Hematopoietic multipotent progenitor cell treated with erythropoietin and hydrocortisone succinate and interleukin-3 and kit ligand, for 15 days (in vitro differentiated cells): Measurements from ENCODE around the gene ALG6.

Source experiments
- DNase-seq: peaks from one replicate; pipeline ENCODE4 v3.0.0-alpha.2; 2015; ENCODE audit warnings: low spot score

The ALG6 gene

DNA sequence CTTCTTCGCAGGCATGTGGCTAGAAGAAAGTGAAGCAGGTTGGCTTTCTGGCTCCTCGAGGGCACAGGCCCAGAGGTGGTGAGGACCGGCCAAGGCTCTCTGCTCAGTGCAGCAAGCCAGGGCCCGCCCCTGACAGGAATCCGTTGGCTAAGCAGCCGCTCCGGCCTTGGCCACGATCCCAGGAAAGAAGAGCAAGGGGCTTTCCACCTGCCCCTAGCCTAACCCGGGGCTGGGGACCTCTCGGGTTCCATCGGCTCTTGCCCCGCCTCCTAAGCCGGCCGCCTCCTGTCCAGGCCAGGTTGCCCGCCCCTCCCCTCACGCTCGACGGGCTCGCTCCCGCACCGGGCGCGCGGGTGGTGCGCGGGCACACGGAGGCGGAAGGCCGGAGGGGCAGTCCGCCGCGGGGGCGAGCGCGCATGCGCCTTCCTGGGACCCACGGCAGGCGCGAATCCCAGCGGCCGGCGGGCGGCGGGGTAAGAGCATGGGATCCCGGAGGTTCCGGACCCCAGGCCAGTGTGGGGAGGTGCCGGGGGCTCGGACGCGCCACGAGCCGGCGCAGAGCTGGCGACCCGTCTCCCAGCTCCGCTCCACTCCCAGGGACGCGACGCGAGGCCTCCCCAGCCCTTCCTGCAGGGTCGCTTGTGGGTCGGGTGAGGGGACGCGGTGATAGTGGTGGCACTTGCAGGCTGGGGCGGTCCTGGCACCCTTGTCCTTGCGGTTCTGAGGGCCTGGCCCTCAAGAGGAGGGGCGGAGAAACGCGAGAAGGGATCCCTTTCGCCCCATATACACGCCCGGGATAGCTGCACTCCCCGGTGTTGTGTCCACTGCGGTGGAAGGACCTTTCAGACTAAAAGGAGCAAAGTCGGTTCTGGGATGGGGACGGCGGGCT lies at the start of gene ALG6:
ALG6 (plus strand) TSS at position 413 of the 889 bp plus-strand sequence. CDS start 3,351 bp downstream, outside the sequence.
- peak; percentile 91 for DNase-seq

DNA sequence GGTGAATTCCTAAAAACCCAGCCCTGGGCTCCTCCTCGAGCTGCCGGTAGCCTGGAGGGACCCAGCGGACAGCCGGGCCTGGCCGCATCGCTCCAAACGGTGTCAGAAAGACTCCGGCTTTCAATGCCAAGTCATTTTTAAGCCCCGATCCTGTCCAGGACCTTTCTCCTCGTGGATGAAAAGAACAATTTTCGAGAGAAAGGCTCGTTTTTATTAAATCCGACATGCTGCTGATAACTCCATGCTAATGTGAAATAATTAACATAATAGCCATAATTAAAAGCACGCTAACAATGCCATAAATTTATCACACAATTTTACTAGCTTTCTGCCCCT lies 49.6 kb upstream of the ALG6 start:
- no peak for DNase-seq

DNA sequence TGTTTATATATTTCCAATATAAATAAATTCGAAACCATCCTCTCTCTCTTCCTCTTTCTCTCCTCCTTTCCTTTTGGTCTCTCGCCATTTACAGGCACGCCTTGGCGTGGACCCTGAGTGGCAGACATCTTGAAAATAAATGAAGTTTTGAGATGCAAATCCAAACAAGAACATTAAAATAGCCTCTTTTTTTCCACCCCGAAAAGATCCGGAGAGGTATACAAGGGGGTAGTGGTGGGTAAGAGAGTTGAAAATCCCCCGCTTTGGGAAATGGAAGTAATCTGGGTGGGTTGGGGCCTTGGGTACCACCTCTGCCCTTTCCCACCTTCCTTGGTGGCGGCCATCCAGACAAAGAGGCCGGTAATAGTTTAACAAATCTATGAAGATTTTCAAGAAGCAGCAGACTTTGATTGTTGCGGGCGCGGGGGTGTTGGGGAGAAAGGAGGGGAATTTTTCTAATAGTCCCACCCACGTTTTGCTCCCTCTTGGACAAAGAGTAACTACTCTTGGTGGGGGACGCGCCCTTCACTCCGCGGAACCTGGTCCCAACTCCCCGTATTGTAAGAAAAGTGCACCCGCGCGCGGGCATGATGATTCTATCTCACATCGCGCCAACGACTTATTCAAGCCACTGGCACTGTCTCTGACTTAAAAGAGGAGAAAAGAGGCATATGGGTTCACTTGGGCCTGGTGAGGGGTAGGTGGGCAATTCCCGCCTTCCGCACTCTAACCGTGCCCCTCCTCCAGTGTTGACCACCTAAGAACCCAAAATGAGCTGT lies 49.0 kb upstream of the ALG6 start:
- DNase-seq: no peak

DNA sequence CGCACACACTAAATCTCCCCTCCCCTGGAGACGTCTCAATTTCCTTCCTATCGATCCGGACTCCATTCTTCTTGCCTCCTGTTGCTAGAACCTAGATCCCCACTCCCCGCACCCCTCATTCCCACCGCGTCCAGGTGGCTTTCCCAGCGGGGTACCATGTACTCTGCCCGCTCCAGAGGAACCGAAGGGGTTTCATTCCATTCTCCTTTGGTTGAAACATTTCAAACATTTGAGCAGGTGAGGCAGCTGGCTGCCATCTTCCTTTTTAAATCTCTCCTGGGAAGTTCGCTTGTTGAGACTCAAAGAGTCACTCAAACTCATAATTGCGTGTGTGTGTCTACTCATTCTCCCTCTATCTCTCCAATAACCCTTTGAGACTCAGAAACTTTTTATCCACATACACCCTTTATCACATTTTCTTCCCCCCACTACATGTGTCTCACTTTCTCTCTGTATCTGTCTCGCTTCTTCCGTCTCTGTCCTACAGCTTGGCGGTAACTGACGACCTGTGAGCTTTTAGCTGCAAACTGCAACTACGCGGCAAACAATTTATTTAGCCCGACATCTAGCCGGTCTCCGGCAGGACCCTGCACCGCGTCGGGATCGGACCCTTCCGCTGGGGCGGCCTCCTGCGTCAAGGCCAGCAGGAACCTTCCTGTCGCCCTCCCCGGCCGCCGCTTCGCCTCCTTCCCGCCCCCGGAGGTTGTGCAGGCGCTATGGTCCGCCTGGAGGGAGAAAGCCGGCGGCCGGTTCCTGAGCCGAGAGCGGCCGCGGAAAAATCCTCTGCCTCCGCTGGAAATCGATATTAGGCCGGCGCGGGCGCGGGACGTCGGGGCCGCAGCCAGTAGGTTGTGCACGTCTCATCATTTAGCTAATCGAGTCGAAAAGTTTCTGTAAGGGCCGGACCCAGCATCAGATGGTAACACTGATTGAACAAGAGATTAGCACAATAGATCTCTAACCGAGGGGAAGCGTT lies 48.1 kb upstream of the ALG6 start:
- DNase-seq: no peak

DNA sequence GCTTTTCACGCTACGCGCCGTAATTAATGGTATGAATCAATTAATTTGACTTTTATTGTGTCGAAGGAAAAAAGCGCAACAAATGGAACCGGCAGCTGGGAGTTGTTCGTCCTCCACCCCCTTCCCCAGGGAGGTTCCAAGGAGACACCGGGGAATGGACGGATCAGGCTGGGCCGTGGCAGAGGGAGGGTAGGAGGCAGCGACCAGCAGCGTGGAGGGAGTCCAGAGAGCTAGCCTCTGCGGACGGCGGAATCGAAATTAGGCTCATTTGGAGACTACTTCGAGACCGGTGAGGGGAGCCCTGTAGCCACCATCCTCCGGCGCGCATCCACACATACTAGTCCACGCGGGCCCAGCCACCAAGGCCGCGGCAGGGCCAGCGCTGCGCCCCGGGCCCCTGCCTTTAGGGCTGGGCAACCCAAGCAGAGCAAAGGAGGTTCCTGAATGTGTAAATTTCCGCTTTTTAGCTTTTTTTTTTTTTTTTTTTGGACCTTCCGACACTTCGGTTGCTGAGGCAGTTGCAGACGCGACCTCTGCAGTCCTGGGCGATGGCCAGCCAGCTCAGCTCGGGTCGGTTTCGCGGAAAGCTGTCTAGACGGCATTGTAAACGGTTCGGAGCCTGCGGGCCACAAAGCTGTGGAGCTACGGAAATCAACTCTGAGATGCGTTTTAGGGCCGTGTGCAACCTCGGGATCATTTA lies 47.3 kb upstream of the ALG6 start:
- DNase-seq: no peak

DNA sequence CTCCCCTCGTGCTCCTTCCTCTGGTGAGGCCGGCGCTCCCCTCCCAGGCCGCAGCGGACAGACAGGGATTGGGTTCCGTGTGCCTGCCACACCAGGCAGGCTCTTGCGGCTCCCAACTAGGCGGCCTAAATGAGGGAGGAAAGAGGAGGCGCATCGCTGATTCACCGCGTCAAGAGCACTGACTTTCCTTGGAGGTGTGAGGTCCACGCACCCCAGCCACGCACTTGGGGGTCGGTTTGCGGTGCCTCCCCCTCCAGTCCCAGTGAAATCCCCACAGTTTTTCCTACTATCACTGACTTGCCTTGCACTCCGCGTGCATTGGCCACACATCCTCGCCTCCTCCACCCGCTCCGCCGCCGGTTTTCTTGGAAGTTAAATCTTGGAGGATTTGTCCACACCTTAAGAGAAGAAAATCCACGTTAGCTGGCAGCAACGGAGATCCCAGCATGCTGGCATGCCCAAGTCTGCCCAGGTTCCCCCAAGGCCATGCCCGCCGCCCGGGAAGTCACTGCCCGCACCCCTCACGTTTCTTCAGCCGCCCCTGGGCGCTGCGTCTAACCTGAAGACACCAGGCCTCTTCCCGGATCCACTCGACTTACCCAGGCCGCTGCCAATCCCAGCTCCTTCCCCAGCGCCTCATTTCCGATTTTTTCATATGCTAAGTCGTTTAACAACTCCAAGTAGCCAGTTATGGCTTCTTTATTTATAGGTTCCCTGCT lies 46.2 kb upstream of the ALG6 start:
- DNase-seq: no peak

DNA sequence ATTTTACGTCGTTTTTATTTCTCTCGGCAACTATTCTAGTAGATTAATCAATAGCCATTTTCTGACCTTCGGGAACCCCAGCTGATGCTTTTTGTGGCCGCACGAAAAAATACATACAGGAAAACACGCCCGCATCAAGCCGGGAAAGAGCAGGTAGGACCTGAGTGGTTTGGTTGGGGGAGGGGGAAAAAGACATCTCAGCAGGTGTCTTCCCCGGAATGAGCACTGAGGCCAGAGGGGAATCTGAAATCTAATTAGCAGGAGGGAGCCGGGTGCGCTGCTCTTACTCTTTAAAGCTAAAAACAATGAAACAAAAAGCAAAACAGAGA lies 45.7 kb upstream of the ALG6 start:
- DNase-seq: no peak

DNA sequence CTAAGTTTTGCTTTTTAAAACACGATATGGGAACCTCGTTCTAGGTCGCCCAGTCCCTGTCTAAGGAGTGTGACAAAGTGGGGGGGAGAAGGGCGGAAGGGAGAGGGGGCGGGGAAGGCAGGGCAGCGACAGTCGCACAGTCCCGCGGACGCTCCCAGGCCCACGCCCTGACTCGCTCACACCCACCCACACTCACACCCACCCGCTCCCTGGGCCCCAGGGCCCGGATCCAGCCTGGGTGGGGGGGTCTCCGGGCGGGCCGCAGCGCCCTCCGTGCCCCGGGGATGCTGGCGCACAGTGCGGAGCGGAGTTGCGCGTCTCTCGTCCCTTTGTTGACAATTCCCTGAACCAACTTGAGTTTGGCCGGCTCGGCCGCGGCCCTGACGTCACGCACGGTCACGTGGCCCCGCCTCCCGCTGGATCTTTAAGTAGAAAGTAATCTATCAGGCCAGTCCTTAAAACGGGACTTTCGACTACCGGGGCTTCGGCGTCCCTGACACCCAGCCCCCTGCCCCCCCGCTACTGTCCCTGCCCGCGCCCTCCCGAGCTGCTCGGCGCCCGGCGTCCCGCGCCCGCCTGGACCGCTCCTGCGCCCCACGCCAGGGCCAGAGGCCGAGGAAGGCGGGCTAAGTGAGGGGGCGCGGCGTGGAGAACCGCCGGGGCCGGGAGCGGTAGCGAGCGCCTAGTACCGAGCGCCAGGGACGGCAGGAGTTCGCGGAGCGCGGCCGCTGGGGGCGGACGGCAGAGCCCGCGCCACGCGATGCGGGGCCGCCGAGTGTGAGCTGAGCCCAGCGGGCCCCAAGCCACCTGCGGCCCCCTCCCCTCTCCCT lies 45.1 kb upstream of the ALG6 start, which contains the start of gene FOXD3:
FOXD3 (plus strand) TSS at position 454 of the 830 bp plus-strand sequence. CDS start 492 bp downstream, outside the sequence.
- peak; percentile 32 for DNase-seq

DNA sequence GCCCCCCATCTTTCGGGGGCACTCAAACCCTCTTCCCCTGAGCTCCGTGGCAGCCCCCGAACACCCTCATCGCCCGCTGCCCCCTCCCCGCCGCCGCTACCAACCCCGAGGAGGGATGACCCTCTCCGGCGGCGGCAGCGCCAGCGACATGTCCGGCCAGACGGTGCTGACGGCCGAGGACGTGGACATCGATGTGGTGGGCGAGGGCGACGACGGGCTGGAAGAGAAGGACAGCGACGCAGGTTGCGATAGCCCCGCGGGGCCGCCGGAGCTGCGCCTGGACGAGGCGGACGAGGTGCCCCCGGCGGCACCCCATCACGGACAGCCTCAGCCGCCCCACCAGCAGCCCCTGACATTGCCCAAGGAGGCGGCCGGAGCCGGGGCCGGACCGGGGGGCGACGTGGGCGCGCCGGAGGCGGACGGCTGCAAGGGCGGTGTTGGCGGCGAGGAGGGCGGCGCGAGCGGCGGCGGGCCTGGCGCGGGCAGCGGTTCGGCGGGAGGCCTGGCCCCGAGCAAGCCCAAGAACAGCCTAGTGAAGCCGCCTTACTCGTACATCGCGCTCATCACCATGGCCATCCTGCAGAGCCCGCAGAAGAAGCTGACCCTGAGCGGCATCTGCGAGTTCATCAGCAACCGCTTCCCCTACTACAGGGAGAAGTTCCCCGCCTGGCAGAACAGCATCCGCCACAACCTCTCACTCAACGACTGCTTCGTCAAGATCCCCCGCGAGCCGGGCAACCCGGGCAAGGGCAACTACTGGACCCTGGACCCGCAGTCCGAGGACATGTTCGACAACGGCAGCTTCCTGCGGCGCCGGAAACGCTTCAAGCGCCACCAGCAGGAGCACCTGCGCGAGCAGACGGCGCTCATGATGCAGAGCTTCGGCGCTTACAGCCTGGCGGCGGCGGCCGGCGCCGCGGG lies 44.2 kb upstream of the ALG6 start:
- DNase-seq: no peak

DNA sequence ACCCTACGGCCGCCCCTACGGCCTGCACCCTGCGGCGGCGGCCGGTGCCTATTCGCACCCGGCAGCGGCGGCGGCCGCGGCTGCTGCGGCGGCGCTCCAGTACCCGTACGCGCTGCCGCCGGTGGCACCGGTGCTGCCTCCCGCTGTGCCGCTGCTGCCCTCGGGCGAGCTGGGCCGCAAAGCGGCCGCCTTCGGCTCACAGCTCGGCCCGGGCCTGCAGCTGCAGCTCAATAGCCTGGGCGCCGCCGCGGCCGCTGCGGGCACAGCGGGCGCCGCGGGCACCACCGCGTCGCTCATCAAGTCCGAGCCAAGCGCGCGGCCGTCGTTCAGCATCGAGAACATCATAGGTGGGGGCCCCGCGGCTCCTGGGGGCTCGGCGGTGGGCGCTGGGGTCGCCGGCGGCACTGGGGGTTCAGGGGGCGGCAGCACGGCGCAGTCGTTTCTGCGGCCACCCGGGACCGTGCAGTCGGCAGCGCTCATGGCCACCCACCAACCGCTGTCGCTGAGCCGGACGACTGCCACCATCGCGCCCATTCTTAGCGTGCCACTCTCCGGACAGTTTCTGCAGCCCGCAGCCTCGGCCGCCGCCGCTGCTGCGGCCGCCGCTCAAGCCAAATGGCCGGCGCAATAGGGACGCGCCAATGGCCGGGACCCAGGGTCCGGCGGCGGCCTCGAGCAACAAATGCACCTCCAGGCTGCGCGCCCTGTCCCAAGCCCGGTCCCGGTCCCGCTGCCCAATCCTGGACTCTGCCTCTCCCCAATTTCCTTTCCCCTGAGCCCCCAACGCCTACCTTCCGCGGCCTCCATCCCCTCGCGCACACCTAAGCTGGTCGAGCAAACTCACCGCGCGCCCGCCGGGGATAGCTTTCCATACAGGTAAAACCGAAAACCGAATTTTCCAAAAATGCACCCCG lies 43.3 kb upstream of the ALG6 start:
- DNase-seq: no peak

DNA sequence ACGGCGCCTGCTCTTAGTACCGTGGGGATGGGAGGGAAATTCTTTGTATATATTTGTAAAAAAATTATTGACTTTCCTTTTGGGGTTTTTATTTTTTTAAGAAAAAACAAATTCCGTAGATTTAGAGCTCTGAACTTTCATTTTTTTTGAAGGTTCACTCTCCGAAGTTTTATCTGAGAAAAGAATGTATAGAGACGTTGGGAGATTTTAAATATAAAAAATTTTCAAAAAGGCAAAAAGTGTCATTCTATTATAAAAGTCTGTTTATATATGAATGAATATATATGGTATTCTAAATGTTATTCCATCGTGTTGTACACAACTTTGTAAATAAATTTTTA lies 42.7 kb upstream of the ALG6 start:
- DNase-seq: no peak

DNA sequence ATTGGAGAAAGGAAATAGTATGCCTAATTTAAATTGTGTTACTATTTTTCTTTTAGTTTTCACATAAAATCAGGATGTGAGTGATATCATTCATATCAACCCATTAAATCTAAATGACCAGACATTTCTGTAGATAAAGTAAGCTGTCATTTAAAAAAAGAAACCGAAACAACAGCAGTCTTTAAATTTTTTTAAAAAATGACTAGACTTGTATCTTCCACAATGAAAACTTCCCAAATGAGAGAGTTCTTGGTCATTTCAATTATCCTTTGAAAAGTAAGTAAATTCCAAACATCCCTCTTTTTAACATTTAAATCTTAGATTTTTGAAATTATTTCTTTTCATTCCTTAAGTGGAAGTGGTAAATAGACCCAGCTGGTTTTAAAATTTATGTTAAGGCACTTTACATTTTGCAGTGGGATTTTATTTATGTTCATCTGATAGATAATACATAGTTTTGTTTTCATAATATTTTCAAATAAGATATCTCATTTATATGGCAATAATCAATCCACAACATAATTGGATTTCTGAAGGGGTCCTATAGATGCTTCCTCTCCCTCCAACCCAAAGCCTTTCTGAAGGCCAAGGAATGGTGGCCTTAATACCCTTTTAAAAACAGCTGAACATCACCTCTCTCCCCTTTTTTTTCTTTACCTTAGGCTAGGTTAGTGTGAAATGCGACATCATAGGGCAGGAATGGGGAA lies 42.0 kb upstream of the ALG6 start:
- DNase-seq: no peak

DNA sequence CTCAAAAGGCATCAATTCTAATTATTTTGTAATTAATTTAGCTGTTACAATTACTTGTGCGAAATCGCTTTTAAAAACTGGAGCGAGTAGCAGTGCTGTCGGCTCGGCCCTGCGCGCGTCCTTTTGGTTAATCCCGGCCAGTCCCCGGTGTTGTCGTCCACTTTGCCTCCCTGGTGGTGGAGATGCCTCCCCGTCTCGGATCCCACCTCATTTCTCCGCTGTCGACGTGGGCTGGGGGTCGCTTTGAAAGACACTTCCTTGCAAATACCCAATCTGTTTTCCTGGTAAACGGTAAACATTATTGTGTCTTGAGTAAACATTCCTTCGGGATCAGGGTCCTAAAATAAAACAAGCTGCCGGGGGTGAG lies 41.3 kb upstream of the ALG6 start:
- DNase-seq: no peak

DNA sequence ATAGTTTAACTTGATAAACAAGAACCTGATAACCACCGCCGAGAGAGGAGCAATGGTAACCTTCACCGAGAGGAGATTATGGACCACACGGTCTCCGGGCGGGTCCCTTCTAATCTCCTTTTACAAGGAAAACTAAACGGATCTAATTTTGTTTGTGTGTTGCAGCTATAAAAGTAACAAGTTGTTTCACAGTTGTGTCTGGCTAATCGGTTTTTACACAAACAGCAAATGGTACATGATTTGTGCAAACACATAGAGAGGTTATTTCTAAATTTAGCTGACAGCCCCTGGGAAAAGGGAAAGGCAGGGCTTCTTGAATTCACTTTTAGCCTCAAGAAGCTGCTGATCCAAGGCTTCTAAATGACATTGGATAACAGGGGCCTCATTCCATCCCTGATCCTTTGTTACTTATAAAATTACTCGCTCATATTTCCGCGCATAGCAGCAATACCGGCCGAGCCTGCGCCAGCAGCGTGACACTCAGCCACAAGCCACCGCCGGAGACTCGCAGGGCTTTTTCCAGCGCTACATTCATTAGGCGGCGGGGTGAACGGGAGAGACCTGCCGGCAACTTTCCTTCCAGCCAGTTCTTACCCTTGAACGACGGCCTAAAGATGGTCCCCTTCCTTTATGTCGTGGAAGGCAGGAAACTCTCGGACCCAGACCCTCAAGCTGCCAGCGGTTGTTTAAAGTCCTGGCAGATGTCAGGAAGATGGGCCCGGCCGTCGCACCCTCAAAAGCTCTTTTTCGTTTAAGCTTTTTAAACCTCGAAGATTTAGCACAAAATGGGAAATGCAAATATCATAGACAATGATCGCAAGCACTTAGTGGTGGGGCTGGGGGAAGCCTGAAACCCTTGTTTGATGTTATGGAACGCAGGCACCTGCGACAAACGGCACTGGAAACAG lies 40.7 kb upstream of the ALG6 start:
- no peak for DNase-seq

DNA sequence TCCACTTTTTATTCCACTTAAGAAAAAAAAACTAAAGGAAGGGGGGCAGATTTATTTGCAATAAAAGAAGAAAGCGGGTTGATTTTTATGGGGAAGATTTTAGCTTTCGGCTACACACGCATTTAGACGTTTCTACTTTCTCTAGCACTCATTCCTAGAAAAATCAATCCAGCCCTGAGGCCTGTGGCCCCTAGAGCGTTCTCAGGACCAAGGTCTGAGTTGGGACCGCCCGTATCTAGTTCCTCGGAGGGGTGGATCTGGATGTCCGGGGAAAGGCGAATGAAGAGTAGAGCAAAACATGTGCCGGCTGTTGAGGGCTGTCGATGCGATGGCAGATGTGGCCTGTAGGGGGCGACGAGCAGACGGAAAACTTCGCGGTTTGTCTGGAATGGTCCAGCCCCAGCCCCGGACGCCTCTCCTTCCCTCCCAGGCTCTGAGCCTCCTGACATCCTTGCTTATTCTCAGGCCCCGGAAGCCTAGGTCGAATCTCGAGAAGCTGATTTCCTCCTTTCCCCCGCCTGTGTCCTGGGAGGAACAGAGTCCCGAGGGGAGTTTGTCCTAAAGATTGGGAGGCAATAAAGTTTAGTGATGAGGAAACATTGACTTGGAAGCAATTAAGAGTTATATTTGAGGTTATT lies 39.9 kb upstream of the ALG6 start:
- peak; percentile 43 for DNase-seq

DNA sequence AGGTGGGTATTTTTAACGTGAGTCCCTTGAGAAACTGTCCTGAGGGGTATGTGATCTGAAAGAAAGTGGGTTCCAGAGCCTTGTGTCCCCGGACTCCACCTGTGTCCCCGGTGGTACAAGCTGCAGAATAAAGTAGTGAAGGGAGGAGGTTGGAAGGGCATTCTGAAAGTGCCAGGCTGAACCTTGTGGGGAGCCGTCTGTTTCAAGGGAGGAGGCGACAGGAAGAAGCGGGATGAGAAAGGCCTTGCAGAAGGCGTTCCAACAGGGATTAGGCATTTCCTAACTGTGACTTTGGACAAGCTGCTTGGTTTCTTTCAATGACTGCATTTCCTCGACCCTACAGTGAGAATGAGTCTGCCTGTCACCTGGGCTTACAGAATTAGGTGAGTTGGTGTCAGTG lies 39.3 kb upstream of the ALG6 start:
- no peak for DNase-seq
